Omental fat pad (tissue), 4 donors: Measurements from ENCODE around the gene ANKRD29. TPM values are rescaled to one million over a fixed set of nuclear protein-coding genes. Genes with fewer than 3 reads are reported as not detected.
A peak's percentile ranks its signal among the peaks of the same experiment; 100 is the strongest.

Experiments used
- ATAC-seq: fragments of 150-250 bp; one replicate; pipeline ENCODE4 v1.9.1; 2016; ENCODE audit warnings: mild to moderate bottlenecking, moderate library complexity; ENCODE audit not compliant: low FRiP score
- DNase-seq: peaks from one replicate; pipeline ENCODE4 v3.0.0-alpha.2; 2019; ENCODE audit warnings: low spot score
- total RNA-seq, 4 donors: library from RNA; depleted of rRNA; stranded (reverse); fragments of >200 nt; gene quantifications; one replicate each; pipeline ENCODE4 v1.1.0, GENCODE V29; 2016
- TF ChIP-seq, protein P1 (sequence below), 3 donors: fragments of 450-650 bp; IDR thresholded peaks; one replicate each; pipeline ENCODE4 v1.5.1; 2016 to 2017; ENCODE audit warnings: antibody characterized with exemption in 3 of 3, mild to moderate bottlenecking in 3 of 3, moderate library complexity in 2 of 3

Gene ANKRD29
- total RNA-seq, 4 donors from 2014 or later, result 8.1 to 51.9 (median 15.3) TPM

DNA sequence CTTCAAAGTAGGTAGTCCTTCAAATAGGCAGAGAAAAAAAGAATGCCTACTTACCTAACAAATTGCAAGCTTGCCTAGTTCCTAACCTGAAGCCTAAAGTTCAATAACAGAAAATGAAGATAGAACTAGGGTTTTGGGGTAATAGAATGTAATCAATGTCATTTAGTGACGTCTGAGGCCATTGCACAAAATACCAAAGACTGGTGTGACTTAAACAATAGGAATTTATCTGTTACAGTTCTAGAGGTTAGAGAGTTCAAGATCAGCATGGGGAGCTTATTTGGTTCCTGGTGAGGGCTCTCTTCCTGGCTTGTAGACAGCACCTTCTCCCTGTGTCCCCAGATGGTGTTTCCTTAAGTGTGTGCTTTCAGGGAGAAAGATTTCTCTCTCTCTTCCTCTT lies 71.7 kb downstream of the ANKRD29 start:
- DNase-seq (no peak), ATAC-seq (no peak)
- TF ChIP-seq, protein P1, sequence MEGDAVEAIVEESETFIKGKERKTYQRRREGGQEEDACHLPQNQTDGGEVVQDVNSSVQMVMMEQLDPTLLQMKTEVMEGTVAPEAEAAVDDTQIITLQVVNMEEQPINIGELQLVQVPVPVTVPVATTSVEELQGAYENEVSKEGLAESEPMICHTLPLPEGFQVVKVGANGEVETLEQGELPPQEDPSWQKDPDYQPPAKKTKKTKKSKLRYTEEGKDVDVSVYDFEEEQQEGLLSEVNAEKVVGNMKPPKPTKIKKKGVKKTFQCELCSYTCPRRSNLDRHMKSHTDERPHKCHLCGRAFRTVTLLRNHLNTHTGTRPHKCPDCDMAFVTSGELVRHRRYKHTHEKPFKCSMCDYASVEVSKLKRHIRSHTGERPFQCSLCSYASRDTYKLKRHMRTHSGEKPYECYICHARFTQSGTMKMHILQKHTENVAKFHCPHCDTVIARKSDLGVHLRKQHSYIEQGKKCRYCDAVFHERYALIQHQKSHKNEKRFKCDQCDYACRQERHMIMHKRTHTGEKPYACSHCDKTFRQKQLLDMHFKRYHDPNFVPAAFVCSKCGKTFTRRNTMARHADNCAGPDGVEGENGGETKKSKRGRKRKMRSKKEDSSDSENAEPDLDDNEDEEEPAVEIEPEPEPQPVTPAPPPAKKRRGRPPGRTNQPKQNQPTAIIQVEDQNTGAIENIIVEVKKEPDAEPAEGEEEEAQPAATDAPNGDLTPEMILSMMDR (IDR thresholded peaks at IDR 0.05), result no peak

DNA sequence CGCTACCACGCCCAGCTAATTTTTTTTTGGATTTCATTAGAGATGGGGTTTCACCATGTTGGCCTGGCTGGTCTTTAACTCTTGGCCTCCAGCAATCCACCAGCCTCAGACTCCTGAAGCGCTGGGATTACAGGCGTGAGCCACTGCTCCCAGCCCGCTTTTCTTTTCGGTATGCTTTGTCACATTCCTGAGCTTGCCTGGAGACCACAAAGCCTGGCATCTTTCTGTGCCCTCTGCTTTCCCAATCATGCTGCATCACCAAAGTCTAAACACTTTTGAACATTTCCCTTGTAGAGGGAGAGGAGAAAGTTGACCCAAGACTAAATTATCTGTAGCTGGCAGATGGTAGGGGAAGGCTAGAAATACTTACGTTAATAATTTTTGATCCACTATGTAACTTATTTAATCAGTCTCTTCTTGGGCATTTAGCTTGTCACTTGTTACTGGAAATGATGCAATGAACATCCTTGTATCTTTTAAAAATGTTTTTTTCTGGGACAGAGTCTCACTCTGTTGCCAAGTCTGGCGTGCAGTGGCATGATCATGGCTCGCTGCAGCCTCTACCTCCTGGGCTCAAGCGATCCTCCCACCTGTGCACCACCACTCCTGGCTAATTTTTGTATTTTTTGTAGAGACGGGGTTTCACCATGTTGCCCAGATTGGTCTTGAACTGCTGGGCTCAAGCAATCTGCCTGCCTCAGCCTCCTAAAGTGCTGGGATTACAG lies 73.7 kb downstream of the ANKRD29 start:
- TF ChIP-seq, protein P1 (IDR thresholded peaks at IDR 0.05), result no peak
- ATAC-seq, result no peak
- no peak for DNase-seq

GRCh38 chr18:23587220-23587642 lies 75.5 kb downstream of the ANKRD29 start:
- TF ChIP-seq, protein P1 (IDR thresholded peaks at IDR 0.05), result no peak
- no peak for DNase-seq
- ATAC-seq, result no peak

- TF ChIP-seq, protein P1 (IDR thresholded peaks at IDR 0.05), result peak in 1 of 3 donors; percentile 59
- ATAC-seq (peak; percentile 96), DNase-seq (peak; percentile 70)
These were observed 76.2 kb downstream of the ANKRD29 start, which contains the start of gene NPC1 for GRCh38 chr18:23586249-23587196. NPC1 (minus strand) TSS chr18:23586506; CDS start chr18:23586343, 163 bp downstream.

- ATAC-seq (peak; percentile 25), DNase-seq (no peak)
- TF ChIP-seq, protein P1 (IDR thresholded peaks at IDR 0.05), result no peak
These were observed 76.8 kb downstream of the ANKRD29 start for GRCh38 chr18:23585897-23586248.

DNA sequence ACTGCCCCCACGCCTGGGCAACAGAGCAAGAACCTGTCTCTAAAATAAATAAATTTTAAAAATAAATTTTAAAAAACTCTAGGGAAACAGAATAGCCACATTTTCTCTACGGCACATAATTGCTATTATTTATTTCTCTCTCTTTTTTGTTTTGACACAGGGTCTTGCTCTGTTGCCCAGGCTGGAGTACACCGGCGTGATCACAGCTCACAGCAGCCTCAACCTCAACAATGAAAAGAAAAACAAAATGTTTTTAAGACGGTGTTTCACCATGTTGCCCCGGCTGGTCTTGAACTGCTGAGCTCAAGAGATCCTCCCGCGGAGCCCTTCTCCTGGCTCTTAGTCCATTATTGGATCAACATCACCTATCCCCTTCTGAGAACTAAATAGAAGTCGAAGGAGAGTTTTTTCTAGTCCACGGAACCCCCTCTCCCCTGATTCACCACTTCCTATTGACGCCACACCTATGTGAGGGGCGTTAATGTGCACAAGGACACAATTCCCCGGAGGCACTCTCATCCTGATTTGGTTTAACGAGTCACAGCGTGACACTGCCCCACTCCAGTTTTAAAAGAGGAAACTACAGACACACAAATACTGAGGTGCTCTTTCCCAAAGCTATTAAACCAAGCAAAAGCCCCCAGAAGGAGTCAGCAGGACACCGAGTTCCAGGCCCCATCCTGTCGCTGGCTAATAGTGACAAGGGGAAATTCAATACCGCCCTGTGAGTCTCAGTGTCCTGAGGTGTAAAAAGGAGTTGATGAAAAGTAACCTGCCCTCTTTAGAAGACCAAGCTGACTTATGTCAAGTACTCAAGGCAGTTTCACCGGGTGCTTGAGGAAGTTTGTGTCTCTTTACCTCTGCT lies 77.5 kb downstream of the ANKRD29 start:
- TF ChIP-seq, protein P1 (IDR thresholded peaks at IDR 0.05), result no peak
- DNase-seq (no peak), ATAC-seq (no peak)
